IPS-20b (cell line): ENCODE data around the gene WDR77.
A peak's percentile ranks its signal among the peaks of the same experiment; 100 is the strongest.

Source experiments
- H3K27ac ChIP-seq: one replicate; pipeline ENCODE4 v1.5.1; 2013; ENCODE audit warnings: low read length
- H3K27me3 ChIP-seq: 2 replicates; pipeline ENCODE4 v1.6.1; 2013; ENCODE audit warnings: mild to moderate bottlenecking, low read length, inconsistent platforms; ENCODE audit not compliant: insufficient read depth
- H3K36me3 ChIP-seq: 2 replicates; pipeline ENCODE4 v1.6.1; 2013; ENCODE audit warnings: low read depth, mild to moderate bottlenecking, inconsistent platforms, low read length, moderate library complexity; ENCODE audit not compliant: insufficient read depth
- H3K4me1 ChIP-seq: 2 replicates; pipeline ENCODE4 v1.6.1; 2013; ENCODE audit warnings: mild to moderate bottlenecking, control low read depth, inconsistent platforms, low read length, moderate library complexity; ENCODE audit not compliant: insufficient read depth
- H3K4me3 ChIP-seq: 2 replicates; pipeline ENCODE4 v1.5.1; 2013; ENCODE audit warnings: mild to moderate bottlenecking, low read length, inconsistent platforms
- H3K9ac ChIP-seq: 2 replicates; pipeline ENCODE4 v1.6.1; 2013; ENCODE audit warnings: low read depth, mild to moderate bottlenecking, inconsistent platforms, low read length, moderate library complexity
- H3K9me3 ChIP-seq: 2 replicates; pipeline ENCODE4 v1.6.1; 2013; ENCODE audit warnings: mild to moderate bottlenecking, low read depth, low read length, inconsistent platforms; ENCODE audit not compliant: insufficient read depth

The WDR77 gene

GRCh38 chr1:111449703-111450017 lies 604 bp upstream of the WDR77 start:
- peaks cover 8% of the 10 kb centered on the region for H3K4me1 ChIP-seq
- peak overlapping the region; percentile 87 for H3K4me3 ChIP-seq
- H3K27me3 ChIP-seq = no peaks in the 10 kb centered on the region
- H3K9ac ChIP-seq = peak overlapping the region; percentile 91
- peaks cover 61% of the 10 kb centered on the region for H3K36me3 ChIP-seq
- H3K9me3 ChIP-seq = no peaks in the 10 kb centered on the region
- peak overlapping the region; percentile 9 for H3K27ac ChIP-seq

GRCh38 chr1:111448482-111448917 lies 556 bp downstream of the WDR77 start:
- no peak overlapping the region for H3K27ac ChIP-seq

GRCh38 chr1:111446967-111447892 lies 1.8 kb downstream of the WDR77 start:
- peaks cover 67% of the 10 kb centered on the region for H3K36me3 ChIP-seq
- H3K27me3 ChIP-seq = no peaks in the 10 kb centered on the region
- H3K4me1 ChIP-seq = peaks cover 8% of the 10 kb centered on the region
- H3K9ac ChIP-seq = peak overlapping the region; percentile 91
- peak overlapping the region; percentile 87 for H3K4me3 ChIP-seq
- H3K27ac ChIP-seq = no peak overlapping the region
- no peaks in the 10 kb centered on the region for H3K9me3 ChIP-seq

More at GRCh38 chr1:111448482-111448917, 556 bp downstream of the WDR77 start:
- H3K4me1 ChIP-seq = peaks cover 8% of the 10 kb centered on the region
- no peaks in the 10 kb centered on the region for H3K9me3 ChIP-seq
- peak overlapping the region; percentile 87 for H3K4me3 ChIP-seq
- H3K27me3 ChIP-seq = no peaks in the 10 kb centered on the region
- H3K36me3 ChIP-seq = peaks cover 61% of the 10 kb centered on the region
- H3K9ac ChIP-seq = peak overlapping the region; percentile 91

- H3K4me1 ChIP-seq = peaks cover 8% of the 10 kb centered on the region
Measured at GRCh38 chr1:111446546-111446945, 2.5 kb downstream of the WDR77 start.

GRCh38 chr1:111444031-111444430 lies 5.0 kb downstream of the WDR77 start:
- peaks cover 89% of the 10 kb centered on the region for H3K36me3 ChIP-seq
- H3K9ac ChIP-seq = no peak overlapping the region
- no peak overlapping the region for H3K4me3 ChIP-seq

More at GRCh38 chr1:111446546-111446945, 2.5 kb downstream of the WDR77 start:
- no peak overlapping the region for H3K27ac ChIP-seq
- no peaks in the 10 kb centered on the region for H3K27me3 ChIP-seq
- H3K9me3 ChIP-seq = no peaks in the 10 kb centered on the region
- H3K4me3 ChIP-seq = no peak overlapping the region
- peaks cover 73% of the 10 kb centered on the region for H3K36me3 ChIP-seq
- H3K9ac ChIP-seq = no peak overlapping the region

GRCh38 chr1:111442457-111442856 lies 6.6 kb downstream of the WDR77 start:
- Histone ChIP-seq H3K27me3 (no peaks in the 10 kb centered on the region), H3K9ac (no peak overlapping the region), H3K4me1 (peaks cover 2% of the 10 kb centered on the region), H3K36me3 (peaks cover 100% of the 10 kb centered on the region), H3K4me3 (no peak overlapping the region), H3K27ac (no peak overlapping the region), H3K9me3 (no peaks in the 10 kb centered on the region)

More at GRCh38 chr1:111444031-111444430, 5.0 kb downstream of the WDR77 start:
- Histone ChIP-seq H3K27ac (no peak overlapping the region), H3K9me3 (no peaks in the 10 kb centered on the region), H3K4me1 (peaks cover 8% of the 10 kb centered on the region), H3K27me3 (no peaks in the 10 kb centered on the region)

GRCh38 chr1:111441573-111442192 lies 7.4 kb downstream of the WDR77 start:
- Histone ChIP-seq H3K9me3 (no peaks in the 10 kb centered on the region), H3K4me1 (no peaks in the 10 kb centered on the region), H3K4me3 (no peak overlapping the region), H3K9ac (no peak overlapping the region), H3K27ac (no peak overlapping the region), H3K36me3 (peaks cover 97% of the 10 kb centered on the region), H3K27me3 (no peaks in the 10 kb centered on the region)

- H3K36me3 ChIP-seq = peaks cover 78% of the 10 kb centered on the region
- H3K9me3 ChIP-seq = no peaks in the 10 kb centered on the region
- no peak overlapping the region for H3K9ac ChIP-seq
- no peak overlapping the region for H3K4me3 ChIP-seq
- no peaks in the 10 kb centered on the region for H3K4me1 ChIP-seq
- H3K27me3 ChIP-seq = no peaks in the 10 kb centered on the region
- H3K27ac ChIP-seq = no peak overlapping the region
Measured at GRCh38 chr1:111439461-111440351, 9.3 kb downstream of the WDR77 start.

- H3K36me3 ChIP-seq = peaks cover 48% of the 10 kb centered on the region
- H3K4me3 ChIP-seq = no peak overlapping the region
- no peaks in the 10 kb centered on the region for H3K4me1 ChIP-seq
Measured at GRCh38 chr1:111436726-111437125, 12.3 kb downstream of the WDR77 start.

GRCh38 chr1:111424281-111424680 lies 24.8 kb downstream of the WDR77 start:
- Histone ChIP-seq H3K9ac (no peak overlapping the region), H3K4me1 (no peaks in the 10 kb centered on the region), H3K4me3 (no peak overlapping the region)

More at GRCh38 chr1:111436726-111437125, 12.3 kb downstream of the WDR77 start:
- no peaks in the 10 kb centered on the region for H3K9me3 ChIP-seq
- no peaks in the 10 kb centered on the region for H3K27me3 ChIP-seq
- no peak overlapping the region for H3K9ac ChIP-seq
- no peak overlapping the region for H3K27ac ChIP-seq

More at GRCh38 chr1:111424281-111424680, 24.8 kb downstream of the WDR77 start:
- no peak overlapping the region for H3K27ac ChIP-seq
- H3K9me3 ChIP-seq = no peaks in the 10 kb centered on the region
- no peaks in the 10 kb centered on the region for H3K36me3 ChIP-seq
- H3K27me3 ChIP-seq = no peaks in the 10 kb centered on the region
